KG1 (cell line): ENCODE data around the gene CCDC187.

Experiments
- DNase-seq: peaks from one replicate; lab custom pipeline; 2025; lab: John Stamatoyannopoulos, UW

CCDC187 gene

GRCh38 chr9:136339173-136339957 lies 35.5 kb upstream of the CCDC187 start:
- DNase-seq: no peak

DNA sequence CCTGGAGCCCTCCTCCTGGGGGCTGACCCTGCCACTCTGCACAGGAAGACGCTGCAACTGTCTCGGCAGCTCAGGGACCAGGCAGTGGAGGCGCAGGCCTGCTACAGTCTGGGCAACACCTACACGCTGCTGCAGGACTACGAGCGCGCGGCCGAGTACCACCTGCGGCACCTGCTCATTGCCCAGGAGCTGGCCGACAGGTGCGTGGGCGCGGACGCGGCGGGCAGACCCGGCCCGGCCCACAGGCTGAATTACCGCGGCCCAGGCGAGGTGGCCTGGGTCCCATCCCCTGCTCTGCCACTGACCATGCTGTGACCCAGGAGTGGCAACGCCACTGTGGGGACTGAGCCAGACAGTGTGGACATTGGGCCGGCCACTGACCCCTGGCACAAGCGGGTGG lies 34.6 kb upstream of the CCDC187 start:
- no peak for DNase-seq

GRCh38 chr9:136337416-136338395 lies 33.8 kb upstream of the CCDC187 start:
- no peak for DNase-seq

DNA sequence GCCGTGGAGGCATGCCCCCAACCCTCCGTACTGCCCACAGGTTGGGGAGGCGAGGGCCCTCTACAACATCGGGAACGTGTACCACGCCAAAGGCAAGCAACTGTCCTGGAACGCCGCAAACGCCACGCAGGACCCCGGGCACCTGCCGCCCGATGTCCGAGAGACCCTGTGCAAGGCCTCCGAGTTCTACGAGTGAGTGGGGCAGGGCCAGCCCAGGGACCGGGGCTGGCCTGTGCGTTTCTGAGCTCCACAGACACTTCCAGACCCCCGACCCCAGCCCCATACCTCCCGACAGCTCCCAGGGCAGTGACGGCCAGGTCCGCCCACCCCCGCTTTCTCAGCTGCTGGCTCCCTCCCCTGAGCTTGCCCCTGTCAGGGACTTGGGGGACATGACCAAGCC lies 33.0 kb upstream of the CCDC187 start:
- DNase-seq: no peak

DNA sequence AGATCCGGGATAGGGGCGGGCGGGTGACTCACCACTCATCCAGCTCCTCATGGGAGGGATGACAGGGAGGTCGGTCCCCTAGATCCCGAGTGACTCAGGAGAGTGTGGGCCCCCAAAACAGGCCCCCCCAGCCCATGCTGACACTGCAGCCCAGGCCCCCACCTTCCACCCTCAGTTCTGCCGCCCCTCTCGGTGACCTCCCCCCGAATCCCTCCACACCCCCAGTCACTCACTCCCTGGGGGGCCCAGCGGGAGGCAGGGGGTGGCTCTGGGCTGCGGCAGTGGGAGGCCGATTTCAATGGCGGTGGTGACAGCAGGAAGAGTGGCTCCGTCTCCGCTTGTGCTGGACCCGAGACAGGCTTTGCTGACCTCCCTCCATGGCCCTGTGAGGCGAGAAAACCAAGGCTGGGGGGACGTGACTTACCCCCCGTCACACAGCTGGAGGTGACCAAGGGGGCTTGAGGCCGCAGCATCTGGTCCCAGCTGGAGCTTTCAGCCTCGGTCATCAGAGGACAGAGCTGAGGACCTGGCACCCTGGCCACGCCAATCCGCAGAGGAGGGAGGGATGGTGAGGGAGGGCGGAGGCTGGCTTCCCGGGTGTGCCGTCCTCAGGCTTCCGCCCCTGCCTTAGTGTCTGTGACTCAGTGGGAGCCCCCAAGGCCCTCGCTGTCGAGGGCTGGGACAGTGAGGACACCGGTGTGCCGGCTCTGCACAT lies 32.4 kb upstream of the CCDC187 start:
- no peak for DNase-seq

DNA sequence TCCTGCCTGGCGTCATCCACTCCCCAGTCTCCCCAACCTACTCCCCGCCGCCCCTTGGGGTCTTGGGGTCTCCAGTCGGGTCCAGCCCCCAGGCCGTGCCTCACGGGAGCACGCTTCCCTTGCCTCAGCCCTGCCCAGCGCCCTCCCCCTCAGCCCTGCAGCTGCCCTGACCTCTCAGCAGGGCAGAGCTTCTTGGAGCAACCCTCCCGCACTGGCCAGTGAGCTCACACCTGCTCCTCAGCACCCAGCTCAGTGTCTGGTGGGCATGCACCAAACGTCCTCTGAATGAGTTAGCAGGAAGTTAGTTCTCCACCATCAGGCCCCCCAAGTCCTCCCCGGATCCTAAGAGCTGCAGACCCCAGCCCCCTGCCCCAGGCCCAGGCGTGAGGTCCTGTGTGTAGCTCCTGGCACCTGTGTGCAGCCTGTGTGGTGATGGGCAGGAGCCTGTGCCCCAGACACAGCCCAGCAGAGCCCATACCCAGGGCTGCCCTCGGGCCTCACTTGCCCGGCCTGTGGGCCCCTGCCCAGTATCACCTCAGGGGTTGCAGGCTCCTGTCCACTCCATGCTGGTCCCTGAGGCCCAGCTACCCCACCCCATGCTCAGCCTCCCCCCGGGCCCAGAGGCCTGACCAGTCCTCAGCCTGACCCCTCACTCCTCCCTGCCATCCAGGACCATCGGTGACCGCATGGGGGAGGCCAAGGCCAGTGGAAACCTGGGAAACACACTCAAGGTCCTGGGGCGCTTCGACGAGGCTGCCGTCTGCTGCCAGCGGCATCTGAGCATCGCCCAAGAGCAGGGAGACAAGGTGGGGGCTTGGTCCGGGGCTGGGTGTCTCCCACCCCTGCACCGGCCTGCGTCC lies 31.6 kb upstream of the CCDC187 start:
- no peak for DNase-seq

DNA sequence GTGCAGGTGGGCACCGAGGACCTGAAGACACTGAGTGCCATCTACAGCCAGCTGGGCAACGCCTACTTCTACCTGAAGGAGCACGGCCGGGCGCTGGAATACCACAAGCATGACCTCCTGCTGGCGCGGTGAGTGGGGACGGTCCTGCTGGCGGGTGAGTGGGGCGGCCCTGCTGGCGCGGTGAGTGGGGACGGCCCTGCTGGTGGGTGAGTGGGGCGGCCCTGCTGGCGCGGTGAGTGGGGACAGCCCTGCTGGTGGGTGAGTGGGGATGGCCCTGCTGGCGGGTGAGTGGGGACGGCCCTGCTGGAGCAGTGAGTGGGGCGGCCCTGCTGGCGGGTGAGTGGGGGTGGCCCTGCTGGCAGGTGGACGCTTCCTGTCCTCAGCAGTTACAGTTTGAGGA lies 30.6 kb upstream of the CCDC187 start:
- no peak for DNase-seq

GRCh38 chr9:136333486-136333885 lies 29.6 kb upstream of the CCDC187 start:
- DNase-seq: no peak

GRCh38 chr9:136333045-136333444 lies 29.2 kb upstream of the CCDC187 start:
- no peak for DNase-seq

- no peak for DNase-seq
These were observed 28.6 kb upstream of the CCDC187 start for GRCh38 chr9:136332482-136332983.

GRCh38 chr9:136331556-136332481 lies 27.9 kb upstream of the CCDC187 start:
- no peak for DNase-seq

GRCh38 chr9:136331030-136331429 lies 27.1 kb upstream of the CCDC187 start:
- no peak for DNase-seq

- DNase-seq: no peak
These were observed 26.6 kb upstream of the CCDC187 start for GRCh38 chr9:136330406-136330990.

DNA sequence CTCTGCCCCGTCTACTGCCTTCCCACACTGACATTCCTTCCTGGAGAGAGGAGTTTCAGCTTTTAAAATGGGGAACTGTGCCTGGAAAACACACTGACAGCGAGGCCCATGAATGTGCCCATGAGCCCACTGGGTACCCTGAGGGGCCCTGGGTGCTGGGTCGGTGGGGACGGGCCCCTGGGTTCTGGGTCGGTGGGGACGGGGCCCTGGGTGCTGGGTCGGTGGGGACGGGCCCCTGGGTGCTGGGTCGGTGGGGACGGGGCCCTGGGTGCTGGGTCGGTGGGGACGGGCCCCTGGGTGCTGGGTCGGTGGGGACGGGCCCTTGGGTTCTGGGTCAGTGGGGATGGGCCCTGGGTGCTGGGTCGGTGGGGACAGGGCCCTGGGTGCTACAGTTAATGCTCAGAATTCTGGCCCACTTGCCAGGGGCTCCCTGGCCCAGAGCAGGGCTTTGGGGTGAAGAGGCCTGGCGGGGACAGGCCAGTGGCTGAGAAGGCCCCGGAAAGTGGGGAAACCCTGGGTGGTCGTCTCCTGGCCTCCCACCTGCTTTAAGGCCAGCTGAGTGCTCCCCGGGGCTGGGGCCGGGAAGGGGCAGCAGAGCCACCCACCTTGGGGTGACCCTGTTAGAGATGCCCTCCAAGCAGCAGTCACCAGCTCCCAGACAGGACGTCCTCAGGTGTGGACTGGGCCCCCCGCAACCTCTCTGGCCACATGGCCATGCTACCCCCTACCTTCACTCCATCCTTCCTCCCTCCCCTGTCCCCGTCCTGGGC lies 25.9 kb upstream of the CCDC187 start:
- DNase-seq: no peak

GRCh38 chr9:136329211-136329627 lies 25.3 kb upstream of the CCDC187 start:
- no peak for DNase-seq

DNA sequence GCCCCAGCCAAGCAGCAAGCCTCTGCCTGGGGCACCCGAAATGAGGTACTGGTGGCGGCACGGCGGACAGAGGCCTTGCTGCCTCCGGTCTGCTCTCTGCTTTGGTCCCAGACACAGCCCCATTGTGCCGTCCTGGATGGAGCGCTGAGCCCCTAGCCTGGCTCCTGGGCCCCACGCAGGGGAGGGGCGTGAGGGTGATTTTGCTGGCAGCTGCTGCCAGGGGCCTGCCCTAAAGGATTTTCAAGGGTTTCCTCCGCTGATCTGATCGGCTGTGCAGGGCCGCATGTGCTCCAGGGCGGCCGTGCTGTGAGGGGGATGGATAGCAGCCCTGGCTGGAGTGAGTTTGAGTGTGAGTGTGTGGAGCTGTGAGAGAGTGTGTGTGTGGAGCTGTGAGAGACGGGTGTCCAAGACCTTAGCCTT lies 24.7 kb upstream of the CCDC187 start:
- peak; percentile 20 for DNase-seq

DNA sequence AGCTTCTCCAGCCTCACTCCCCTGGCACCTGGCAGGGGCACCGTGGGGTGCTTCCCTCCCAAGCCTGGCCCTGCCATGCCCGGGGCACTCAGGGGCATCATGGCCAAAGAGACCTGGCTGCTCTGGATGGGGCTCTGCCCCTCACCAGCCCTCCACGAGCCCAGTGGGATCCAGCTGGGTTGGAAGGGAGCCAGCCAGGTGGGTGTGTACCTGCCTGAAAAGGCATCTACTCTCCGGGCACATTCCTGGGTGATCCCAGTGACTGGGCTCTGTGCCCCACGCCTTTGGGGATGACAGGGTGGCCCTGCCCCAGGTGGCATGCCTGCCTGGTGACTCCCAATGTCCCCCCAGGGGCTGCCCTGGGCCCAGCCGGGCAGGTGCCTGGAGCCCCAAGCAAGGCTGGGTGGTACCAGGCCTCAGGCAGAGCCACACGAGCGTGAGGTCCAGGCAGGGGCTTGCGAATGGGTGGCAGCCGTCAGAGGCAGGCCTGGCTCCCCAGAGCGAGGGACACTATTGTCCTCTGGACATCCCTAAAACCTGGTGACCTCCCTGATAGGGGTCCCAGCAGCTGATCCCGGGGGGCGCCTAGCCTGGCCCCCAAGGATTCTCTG lies 24.2 kb upstream of the CCDC187 start:
- no peak for DNase-seq

DNA sequence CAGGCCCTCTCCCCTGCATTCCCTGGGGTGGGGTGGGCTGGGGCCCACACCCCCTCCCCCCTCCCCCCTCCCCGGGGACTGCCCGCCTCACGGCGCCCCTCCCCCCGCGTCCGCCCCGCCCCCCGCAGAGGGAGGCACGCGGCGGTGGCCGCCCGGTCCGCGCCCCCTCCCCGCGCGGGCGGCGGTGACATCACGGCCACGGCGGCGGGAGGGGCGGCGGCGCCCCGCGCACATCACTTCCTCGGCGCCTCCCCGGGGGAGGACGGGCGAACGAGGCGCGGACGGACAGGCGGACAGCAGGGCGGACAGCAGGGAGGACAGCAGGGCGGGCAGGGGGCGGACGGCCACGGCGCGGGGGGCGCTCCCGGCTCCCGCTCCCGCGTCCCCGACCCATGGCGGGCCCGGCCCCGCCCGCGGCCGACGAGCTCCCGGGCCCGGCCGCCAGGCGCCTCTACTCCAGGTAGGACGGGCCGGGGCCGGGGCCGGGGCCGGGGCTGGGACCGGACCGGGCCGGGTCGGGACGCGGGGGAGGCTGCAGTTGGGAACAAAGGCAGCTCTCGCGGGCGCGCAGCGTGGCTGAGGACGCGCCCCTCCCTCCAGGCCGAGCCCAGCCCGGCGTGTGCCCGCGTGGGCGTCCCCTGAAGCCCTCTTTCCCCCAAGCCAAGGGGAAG lies 23.5 kb upstream of the CCDC187 start, which contains the start of gene GPSM1:
TSS of gene GPSM1 (plus strand) at position 236 of the 671 bp plus-strand sequence. CDS start at position 393, 157 bp downstream.
- DNase-seq: no peak
